ENCODE data around the gene ORAI3.

GRCh38 chr16:31002250-31002700 is 53.4 kb downstream of the ORAI3 start:
- TF ChIP-seq CTCF (conservative IDR thresholded peaks at IDR 0.05; ENCODE audit: low read depth, low read length) = no peak
- TF ChIP-seq EZH2 (IDR thresholded peaks at IDR 0.05; ENCODE audit: low read length, unreplicated experiment) = no peak
- no peak for TF ChIP-seq EZH2phosphoT487 (IDR thresholded peaks at IDR 0.05; ENCODE audit: borderline replicate concordance, low read length)
